ENCODE measurements around the gene KIR3DL2.
"Not testable (repeated sequence)": the region's sequence is repeated elsewhere in the genome, so short reads cannot be mapped to it uniquely, and the experiment has no call there.

Gene KIR3DL2

GRCh38 chr19:54850061-54850640 lies at the start of gene KIR3DL2:
KIR3DL2 (plus strand) TSS chr19:54850443; CDS start chr19:54850476, 33 bp downstream.
- CTCF ChIA-PET; H3K4me3 ChIP-seq (ENCODE audit: low read depth, low read length); POLR2A ChIA-PET; DNase-seq (ENCODE audit: low read depth, low spot score): not testable (repeated sequence)

DNA sequence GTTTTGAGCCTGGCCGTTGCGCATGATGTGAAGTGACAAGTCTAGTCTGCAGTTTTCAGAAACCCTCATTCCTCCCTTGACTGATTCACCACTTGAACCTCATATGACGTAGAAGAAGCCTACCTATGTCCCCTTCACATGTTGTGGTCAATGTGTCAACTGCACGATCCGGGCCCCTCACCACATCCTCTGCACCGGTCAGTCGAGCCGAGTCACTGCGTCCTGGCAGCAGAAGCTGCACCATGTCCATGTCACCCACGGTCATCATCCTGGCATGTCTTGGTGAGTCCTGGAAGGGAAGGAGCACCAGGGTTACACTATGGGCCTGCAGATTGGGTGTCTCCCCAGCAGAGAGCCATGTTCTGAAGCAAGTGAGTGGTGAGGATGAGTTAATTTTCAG lies 46.8 kb upstream of the KIR3DL2 start, which contains the start of gene KIR2DL4:
TSS of gene KIR2DL4 (plus strand) at position 201 of the 400 bp plus-strand sequence. CDS start at position 243, 42 bp downstream.
- CTCF ChIA-PET, result no interaction called here
- no peak within 1 kb of the TSS for H3K4me3 ChIP-seq (ENCODE audit: low read depth, low read length)
- POLR2A ChIA-PET, result no interaction called here
- no peak for DNase-seq (ENCODE audit: low read depth, low spot score)
- TF ChIP-seq, protein P1, sequence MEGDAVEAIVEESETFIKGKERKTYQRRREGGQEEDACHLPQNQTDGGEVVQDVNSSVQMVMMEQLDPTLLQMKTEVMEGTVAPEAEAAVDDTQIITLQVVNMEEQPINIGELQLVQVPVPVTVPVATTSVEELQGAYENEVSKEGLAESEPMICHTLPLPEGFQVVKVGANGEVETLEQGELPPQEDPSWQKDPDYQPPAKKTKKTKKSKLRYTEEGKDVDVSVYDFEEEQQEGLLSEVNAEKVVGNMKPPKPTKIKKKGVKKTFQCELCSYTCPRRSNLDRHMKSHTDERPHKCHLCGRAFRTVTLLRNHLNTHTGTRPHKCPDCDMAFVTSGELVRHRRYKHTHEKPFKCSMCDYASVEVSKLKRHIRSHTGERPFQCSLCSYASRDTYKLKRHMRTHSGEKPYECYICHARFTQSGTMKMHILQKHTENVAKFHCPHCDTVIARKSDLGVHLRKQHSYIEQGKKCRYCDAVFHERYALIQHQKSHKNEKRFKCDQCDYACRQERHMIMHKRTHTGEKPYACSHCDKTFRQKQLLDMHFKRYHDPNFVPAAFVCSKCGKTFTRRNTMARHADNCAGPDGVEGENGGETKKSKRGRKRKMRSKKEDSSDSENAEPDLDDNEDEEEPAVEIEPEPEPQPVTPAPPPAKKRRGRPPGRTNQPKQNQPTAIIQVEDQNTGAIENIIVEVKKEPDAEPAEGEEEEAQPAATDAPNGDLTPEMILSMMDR (IDR thresholded peaks at IDR 0.05; ENCODE audit: insufficient read depth, low read length, missing control alignments), result no peak

GRCh38 chr19:54804101-54804500 lies 46.1 kb upstream of the KIR3DL2 start:
- TF ChIP-seq, protein P1 (IDR thresholded peaks at IDR 0.05; ENCODE audit: insufficient read depth, low read length, missing control alignments), result no peak
- POLR2A ChIA-PET, result no interaction called here
- DNase-seq (ENCODE audit: low read depth, low spot score), result no peak
- CTCF ChIA-PET, result no interaction called here
- no peak overlapping the region for H3K4me3 ChIP-seq (ENCODE audit: low read depth, low read length)

DNA sequence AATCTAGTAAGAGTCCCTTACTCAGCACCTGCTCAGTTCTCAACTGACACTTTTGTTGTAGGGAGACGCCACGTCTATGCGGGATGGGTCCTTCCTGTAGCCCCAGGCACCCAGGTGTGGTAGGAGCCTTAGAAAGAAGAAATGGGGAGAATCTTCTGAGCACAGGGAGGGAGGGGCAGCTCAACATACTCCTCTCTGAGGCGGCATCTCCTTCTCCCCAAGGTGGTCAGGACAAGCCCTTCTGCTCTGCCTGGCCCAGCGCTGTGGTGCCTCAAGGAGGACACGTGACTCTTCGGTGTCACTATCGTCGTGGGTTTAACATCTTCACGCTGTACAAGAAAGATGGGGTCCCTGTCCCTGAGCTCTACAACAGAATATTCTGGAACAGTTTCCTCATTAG lies 45.7 kb upstream of the KIR3DL2 start:
- POLR2A ChIA-PET, result no interaction called here
- CTCF ChIA-PET, result no interaction called here
- H3K4me3 ChIP-seq (ENCODE audit: low read depth, low read length), result no peak overlapping the region
- TF ChIP-seq, protein P1 (IDR thresholded peaks at IDR 0.05; ENCODE audit: insufficient read depth, low read length, missing control alignments), result no peak
- no peak for DNase-seq (ENCODE audit: low read depth, low spot score)

DNA sequence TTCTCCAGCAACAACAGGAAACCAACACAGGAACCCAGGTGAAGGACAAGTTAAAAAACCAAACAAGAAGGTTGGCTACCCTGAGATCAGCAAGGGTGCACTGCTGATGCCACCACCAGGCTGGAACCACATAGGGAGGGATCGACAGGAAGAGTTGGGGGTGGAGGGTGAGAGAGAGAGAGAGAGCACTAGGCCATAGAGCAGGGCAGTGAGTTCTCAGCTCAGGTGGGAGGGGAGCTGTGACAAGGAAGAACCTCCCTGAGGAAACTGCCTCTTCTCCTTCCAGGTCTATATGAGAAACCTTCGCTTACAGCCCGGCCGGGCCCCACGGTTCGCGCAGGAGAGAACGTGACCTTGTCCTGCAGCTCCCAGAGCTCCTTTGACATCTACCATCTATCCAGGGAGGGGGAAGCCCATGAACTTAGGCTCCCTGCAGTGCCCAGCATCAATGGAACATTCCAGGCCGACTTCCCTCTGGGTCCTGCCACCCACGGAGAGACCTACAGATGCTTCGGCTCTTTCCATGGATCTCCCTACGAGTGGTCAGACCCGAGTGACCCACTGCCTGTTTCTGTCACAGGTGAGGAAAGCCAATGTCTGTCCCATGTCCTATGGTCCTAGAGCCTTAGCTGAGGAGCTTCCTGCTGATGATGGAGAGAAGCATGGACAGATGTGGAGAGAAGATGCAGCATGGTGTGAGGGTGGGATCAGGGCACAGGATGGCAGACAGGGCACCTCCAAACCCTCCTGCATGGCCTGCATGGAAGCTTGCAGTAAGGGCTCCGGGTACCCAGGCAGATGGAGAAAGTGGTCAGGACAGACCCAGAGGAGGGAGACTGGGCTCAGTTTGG lies 44.4 kb upstream of the KIR3DL2 start:
- CTCF ChIA-PET, result no interaction called here
- TF ChIP-seq, protein P1 (IDR thresholded peaks at IDR 0.05; ENCODE audit: insufficient read depth, low read length, missing control alignments), result no peak
- POLR2A ChIA-PET, result no interaction called here
- DNase-seq (ENCODE audit: low read depth, low spot score), result no peak
- H3K4me3 ChIP-seq (ENCODE audit: low read depth, low read length), result no peak overlapping the region

GRCh38 chr19:54806516-54806838 lies 43.8 kb upstream of the KIR3DL2 start:
- DNase-seq (ENCODE audit: low read depth, low spot score), result no peak
- CTCF ChIA-PET, result no interaction called here
- TF ChIP-seq, protein P1 (IDR thresholded peaks at IDR 0.05; ENCODE audit: insufficient read depth, low read length, missing control alignments), result no peak
- H3K4me3 ChIP-seq (ENCODE audit: low read depth, low read length), result no peak overlapping the region
- POLR2A ChIA-PET, result no interaction called here

GRCh38 chr19:54814571-54814970 lies 35.7 kb upstream of the KIR3DL2 start:
- H3K4me3 ChIP-seq (ENCODE audit: low read depth, low read length); CTCF ChIA-PET; DNase-seq (ENCODE audit: low read depth, low spot score); POLR2A ChIA-PET: not testable (repeated sequence)

DNA sequence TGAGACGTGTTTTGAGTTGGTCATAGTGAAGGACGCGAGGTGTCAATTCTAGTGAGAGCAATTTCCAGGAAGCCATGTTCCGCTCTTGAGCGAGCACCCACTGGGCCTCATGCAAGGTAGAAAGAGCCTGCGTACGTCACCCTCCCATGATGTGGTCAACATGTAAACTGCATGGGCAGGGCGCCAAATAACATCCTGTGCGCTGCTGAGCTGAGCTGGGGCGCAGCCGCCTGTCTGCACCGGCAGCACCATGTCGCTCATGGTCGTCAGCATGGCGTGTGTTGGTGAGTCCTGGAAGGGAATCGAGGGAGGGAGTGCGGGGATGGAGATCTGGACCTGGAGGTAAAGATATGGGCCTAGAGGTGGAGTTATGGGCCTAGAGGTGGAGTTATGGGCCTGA lies 34.0 kb upstream of the KIR3DL2 start, which contains the start of gene KIR3DL1:
TSS of gene KIR3DL1 (plus strand) at position 218 of the 400 bp plus-strand sequence.
- DNase-seq (ENCODE audit: low read depth, low spot score); CTCF ChIA-PET; H3K4me3 ChIP-seq (ENCODE audit: low read depth, low read length); POLR2A ChIA-PET: not testable (repeated sequence)
